WI38 (cell line): ENCODE measurements around the gene PPP1R10.

Experiments used
- H3K4me3 ChIP-seq: 2 replicates; pipeline ENCODE4 v1.5.1; 2011; ENCODE audit warnings: low read depth, mild to moderate bottlenecking, control low read depth, low read length
- CTCF ChIP-seq: IDR thresholded peaks from 2 replicates; pipeline ENCODE4 v1.5.1; 2012; ENCODE audit warnings: low read depth, mild to moderate bottlenecking, control low read depth, low read length

PPP1R10 gene

GRCh38 chr6:30555816-30556065 is 61.3 kb downstream of the PPP1R10 start:
- peak overlapping the region; percentile 98 for H3K4me3 ChIP-seq
- TF ChIP-seq CTCF, result no peak

- TF ChIP-seq CTCF, result no peak
- peak overlapping the region; percentile 98 for H3K4me3 ChIP-seq
These were observed 61.9 kb downstream of the PPP1R10 start for GRCh38 chr6:30554962-30555815.

GRCh38 chr6:30554404-30554803 is 62.6 kb downstream of the PPP1R10 start:
- H3K4me3 ChIP-seq, result peak overlapping the region; percentile 98; the same call in 1 of the 2 replicates

More at GRCh38 chr6:30554404-30554803, 62.6 kb downstream of the PPP1R10 start:
- no peak for TF ChIP-seq CTCF
